H1 (cell line): Measurements from ENCODE around the gene CD300LB. TPM values are rescaled to one million over a fixed set of nuclear protein-coding genes. Genes with fewer than 3 reads are reported as not detected.

ENCODE experiments used
- ATF3 ChIP-seq: IDR thresholded peaks from 2 replicates; pipeline ENCODE4 v1.6.1; 2011; ENCODE audit warnings: low read depth, mild to moderate bottlenecking, low read length; ENCODE audit not compliant: insufficient read depth
- BACH1 ChIP-seq: IDR thresholded peaks from 2 replicates; pipeline ENCODE4 v1.6.1; 2012; ENCODE audit warnings: low read length, improper control_type of control experiment
- CHD7 ChIP-seq: fragments of 300-600 bp; sonication (generic); IDR thresholded peaks from 2 replicates; pipeline ENCODE4 v1.7.1; 2012; ENCODE audit warnings: low read length, moderate library complexity, mild to moderate bottlenecking, inconsistent platforms; ENCODE audit not compliant: insufficient replicate concordance
- EGR1 ChIP-seq: IDR thresholded peaks from 2 replicates; pipeline ENCODE4 v1.6.1; 2011; ENCODE audit warnings: low read depth, low read length, borderline replicate concordance
- JUND ChIP-seq: IDR thresholded peaks from 2 replicates; pipeline ENCODE4 v1.6.1; 2011; ENCODE audit warnings: mild to moderate bottlenecking, improper control_type of control experiment, low read length
- POLR2AphosphoS5 ChIP-seq: IDR thresholded peaks from 2 replicates; pipeline ENCODE4 v1.6.1; 2011; ENCODE audit warnings: low read depth, low read length
- RFX5 ChIP-seq: IDR thresholded peaks from 2 replicates; pipeline ENCODE4 v1.6.1; 2011; ENCODE audit warnings: low read depth, low read length, improper control_type of control experiment, borderline replicate concordance
- RNF2 ChIP-seq: fragments of 200-900, 300-1000 bp; sonication (generic); IDR thresholded peaks from 2 replicates; pipeline ENCODE4 v1.7.1; 2016; ENCODE audit warnings: borderline replicate concordance, low read depth, mild to moderate bottlenecking, antibody characterized with exemption, low read length; ENCODE audit not compliant: poor library complexity, severe bottlenecking; ENCODE audit errors: missing control alignments
- TAF7 ChIP-seq: optimal IDR thresholded peaks from 2 replicates; pipeline ENCODE3; 2011; ENCODE audit warnings: low read depth, mild to moderate bottlenecking, inconsistent platforms, low read length, moderate library complexity, borderline replicate concordance
- polyA plus RNA-seq, 7 experiments: library from polyadenylated mRNA; depleted of rRNA in 3 of 7; stranded (reverse) in 5 of 7; unstranded in 2 of 7; fragments of >200 nt in 5 of 7; fragments of 200-250 nt in 2 of 7; gene quantifications; 1 replicate in 5 of 7; 2 replicates in 1 of 7; 4 replicates in 1 of 7; pipeline versions ENCODE4 v1.2.1 to v1.2.3, GENCODE V29; 2011 to 2013; ENCODE audit warnings: missing spikeins in 2 of 7, mixed read lengths in 2 of 7
- total RNA-seq: library from RNA; stranded (reverse); fragmentation: NEBNext Ultra II Directional; extraction: Animal tissue kit (Norgen Biotek cat#: 25700); gene quantifications from 2 replicates; pipeline ENCODE4 v1.2.1, GENCODE V29; 2021

The CD300LB gene
- total and polyA plus RNA-seq, 2 of the 8 experiments (the other 6 are each of a cell fraction or from before 2014, with no cell fraction given), result not detected

DNA sequence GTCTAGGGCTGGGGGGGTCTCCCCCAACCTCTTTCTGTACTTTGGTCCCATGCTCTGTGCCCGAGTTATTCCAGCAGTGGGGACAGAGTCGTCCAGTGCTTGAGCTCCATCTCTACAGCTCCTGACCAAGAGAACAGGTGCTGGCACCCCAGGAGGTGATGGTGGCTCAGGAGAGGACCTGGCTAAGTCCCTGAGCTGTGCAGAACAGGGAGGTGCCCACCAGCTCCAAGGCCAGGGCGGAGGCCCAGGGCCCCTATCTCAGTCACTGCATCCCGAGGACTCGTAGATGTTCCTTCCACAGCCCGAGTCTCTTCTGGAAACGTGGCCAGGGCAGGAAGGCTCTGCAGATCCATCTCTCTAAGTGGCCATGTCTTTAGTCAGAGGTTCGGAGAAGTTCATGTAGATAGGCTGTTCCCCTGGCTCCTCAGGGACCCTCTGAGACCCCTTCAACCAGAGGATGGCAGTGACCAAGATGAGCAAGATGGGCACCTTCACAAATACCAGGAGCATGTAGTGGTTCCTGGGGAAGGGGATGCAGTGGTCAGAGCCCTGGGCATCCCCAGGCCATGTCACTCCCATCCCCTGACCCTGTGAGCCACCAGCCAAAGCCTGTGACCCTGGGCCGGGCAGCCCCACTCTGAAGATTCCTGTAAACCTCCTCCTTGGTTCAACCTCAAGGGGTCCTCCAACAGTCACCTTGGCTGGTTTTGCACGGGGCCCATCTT is 8.7 kb downstream of the CD300LB start (continued):
- TF ChIP-seq CHD7 (no peak), RFX5 (no peak), RNF2 (no peak), TAF7 (no peak), POLR2AphosphoS5 (no peak), BACH1 (no peak), EGR1 (no peak), ATF3 (no peak), JUND (no peak)
